GM18499 (cell line): ENCODE results near the gene PDE9A.
"Not testable (repeated sequence)": the region's sequence is repeated elsewhere in the genome, so short reads cannot be mapped to it uniquely, and the experiment has no call there.

Experiments used
- ATAC-seq: cut with Tn5 transposase; IDR thresholded peaks from one replicate; pipeline ENCODE4 v1.9.1; 2021; ENCODE audit warnings: moderate number of reproducible peaks; ENCODE audit not compliant: insufficient read depth, unreplicated experiment

PDE9A gene

GRCh38 chr21:42784896-42785451 is 131.6 kb downstream of the PDE9A start:
- no peak for ATAC-seq

GRCh38 chr21:42785666-42786427 is 132.4 kb downstream of the PDE9A start:
- ATAC-seq, result no peak

- ATAC-seq, result no peak
These were observed 133.5 kb downstream of the PDE9A start for GRCh38 chr21:42786884-42787283.

GRCh38 chr21:42787613-42788012 is 134.2 kb downstream of the PDE9A start:
- no peak for ATAC-seq

- no peak for ATAC-seq
These were observed 137.2 kb downstream of the PDE9A start for GRCh38 chr21:42790520-42791065.

GRCh38 chr21:42793774-42794173 is 140.4 kb downstream of the PDE9A start:
- no peak for ATAC-seq

- ATAC-seq, result no peak
These were observed 141.1 kb downstream of the PDE9A start for GRCh38 chr21:42794551-42794950.

GRCh38 chr21:42796327-42797062 is 143.1 kb downstream of the PDE9A start:
- ATAC-seq, result no peak

GRCh38 chr21:42797522-42797921 is 144.1 kb downstream of the PDE9A start:
- ATAC-seq, result no peak

- no peak for ATAC-seq
These were observed 144.7 kb downstream of the PDE9A start for GRCh38 chr21:42798106-42798505.

GRCh38 chr21:42799516-42799915 is 146.1 kb downstream of the PDE9A start:
- ATAC-seq, result no peak

- ATAC-seq, result no peak
These were observed 146.5 kb downstream of the PDE9A start for GRCh38 chr21:42799948-42800347.

- ATAC-seq, result not testable (repeated sequence)
These were observed 148.2 kb downstream of the PDE9A start for GRCh38 chr21:42801616-42802015.

GRCh38 chr21:42806509-42807140 is 153.2 kb downstream of the PDE9A start:
- ATAC-seq, result no peak

GRCh38 chr21:42807293-42807895 is 154.0 kb downstream of the PDE9A start:
- not testable (repeated sequence) for ATAC-seq

GRCh38 chr21:42807938-42808613 is 154.7 kb downstream of the PDE9A start:
- ATAC-seq, result no peak

GRCh38 chr21:42809171-42809570 is 155.8 kb downstream of the PDE9A start:
- ATAC-seq, result no peak

GRCh38 chr21:42809577-42810475 is 156.4 kb downstream of the PDE9A start:
- ATAC-seq, result no peak

- no peak for ATAC-seq
These were observed 158.5 kb downstream of the PDE9A start for GRCh38 chr21:42811960-42812359.
